ENCODE data around the gene CPT1B. TPM values are rescaled to one million over a fixed set of nuclear protein-coding genes. Genes with fewer than 3 reads are reported as not detected.
A peak's percentile ranks its signal among the peaks of the same experiment; 100 is the strongest.
"Not testable (repeated sequence)": the region's sequence is repeated elsewhere in the genome, so short reads cannot be mapped to it uniquely, and the experiment has no call there.

The CPT1B gene
- total and polyA plus RNA-seq, 2 experiments from 2014 or later: 5.6 to 14.4 TPM

DNA sequence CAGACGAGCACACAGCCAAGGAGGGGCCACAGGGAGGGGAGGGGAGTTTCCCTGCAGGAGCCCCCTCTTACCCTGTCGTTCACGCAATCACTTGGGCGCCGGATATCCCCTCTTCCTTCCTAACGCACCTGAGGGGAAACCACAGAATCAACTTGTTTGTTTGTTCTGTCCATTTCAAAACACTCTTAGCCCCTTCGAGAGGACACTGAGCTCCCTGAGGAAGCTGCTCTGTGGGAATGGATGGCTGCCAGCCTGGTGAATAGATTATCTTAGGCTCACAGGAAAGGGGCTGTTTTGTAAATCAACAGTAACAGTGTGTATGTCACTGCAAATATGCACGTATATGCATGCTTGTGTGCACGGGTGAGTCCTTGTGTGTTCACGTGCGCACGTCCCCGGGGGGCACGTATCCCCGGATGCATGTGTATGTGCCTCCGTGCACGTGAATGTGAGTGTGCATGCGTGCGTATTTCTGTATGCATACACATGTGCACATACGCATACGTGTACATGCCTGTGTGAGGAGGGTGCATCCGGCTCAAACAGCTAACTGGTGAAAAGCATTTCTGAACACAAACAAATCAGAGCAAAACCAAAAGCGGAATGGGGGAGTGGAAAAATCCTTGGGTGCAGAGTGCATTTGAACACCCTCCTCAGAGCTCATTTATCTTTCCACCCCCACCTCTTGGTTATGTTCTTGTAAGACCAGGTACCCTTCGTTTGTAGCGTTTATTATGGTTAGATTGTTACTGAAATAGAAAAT is 42.5 kb upstream of the CPT1B start:
- H3K4me3 Mint-ChIP-seq: peak overlapping the region; percentile 57
- DNase-seq (ENCODE audit: low spot score): peak; percentile 93
- TF ChIP-seq, protein P1, sequence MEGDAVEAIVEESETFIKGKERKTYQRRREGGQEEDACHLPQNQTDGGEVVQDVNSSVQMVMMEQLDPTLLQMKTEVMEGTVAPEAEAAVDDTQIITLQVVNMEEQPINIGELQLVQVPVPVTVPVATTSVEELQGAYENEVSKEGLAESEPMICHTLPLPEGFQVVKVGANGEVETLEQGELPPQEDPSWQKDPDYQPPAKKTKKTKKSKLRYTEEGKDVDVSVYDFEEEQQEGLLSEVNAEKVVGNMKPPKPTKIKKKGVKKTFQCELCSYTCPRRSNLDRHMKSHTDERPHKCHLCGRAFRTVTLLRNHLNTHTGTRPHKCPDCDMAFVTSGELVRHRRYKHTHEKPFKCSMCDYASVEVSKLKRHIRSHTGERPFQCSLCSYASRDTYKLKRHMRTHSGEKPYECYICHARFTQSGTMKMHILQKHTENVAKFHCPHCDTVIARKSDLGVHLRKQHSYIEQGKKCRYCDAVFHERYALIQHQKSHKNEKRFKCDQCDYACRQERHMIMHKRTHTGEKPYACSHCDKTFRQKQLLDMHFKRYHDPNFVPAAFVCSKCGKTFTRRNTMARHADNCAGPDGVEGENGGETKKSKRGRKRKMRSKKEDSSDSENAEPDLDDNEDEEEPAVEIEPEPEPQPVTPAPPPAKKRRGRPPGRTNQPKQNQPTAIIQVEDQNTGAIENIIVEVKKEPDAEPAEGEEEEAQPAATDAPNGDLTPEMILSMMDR (conservative IDR thresholded peaks at IDR 0.05; ENCODE audit: low read depth in 2 of 2): peak in 1 of 2 experiments; percentile 85; a peak in 1 of 4 replicates
- no peak for TF ChIP-seq JUNB (IDR thresholded peaks at IDR 0.05; ENCODE audit: unreplicated experiment)
- TF ChIP-seq, protein P2, sequence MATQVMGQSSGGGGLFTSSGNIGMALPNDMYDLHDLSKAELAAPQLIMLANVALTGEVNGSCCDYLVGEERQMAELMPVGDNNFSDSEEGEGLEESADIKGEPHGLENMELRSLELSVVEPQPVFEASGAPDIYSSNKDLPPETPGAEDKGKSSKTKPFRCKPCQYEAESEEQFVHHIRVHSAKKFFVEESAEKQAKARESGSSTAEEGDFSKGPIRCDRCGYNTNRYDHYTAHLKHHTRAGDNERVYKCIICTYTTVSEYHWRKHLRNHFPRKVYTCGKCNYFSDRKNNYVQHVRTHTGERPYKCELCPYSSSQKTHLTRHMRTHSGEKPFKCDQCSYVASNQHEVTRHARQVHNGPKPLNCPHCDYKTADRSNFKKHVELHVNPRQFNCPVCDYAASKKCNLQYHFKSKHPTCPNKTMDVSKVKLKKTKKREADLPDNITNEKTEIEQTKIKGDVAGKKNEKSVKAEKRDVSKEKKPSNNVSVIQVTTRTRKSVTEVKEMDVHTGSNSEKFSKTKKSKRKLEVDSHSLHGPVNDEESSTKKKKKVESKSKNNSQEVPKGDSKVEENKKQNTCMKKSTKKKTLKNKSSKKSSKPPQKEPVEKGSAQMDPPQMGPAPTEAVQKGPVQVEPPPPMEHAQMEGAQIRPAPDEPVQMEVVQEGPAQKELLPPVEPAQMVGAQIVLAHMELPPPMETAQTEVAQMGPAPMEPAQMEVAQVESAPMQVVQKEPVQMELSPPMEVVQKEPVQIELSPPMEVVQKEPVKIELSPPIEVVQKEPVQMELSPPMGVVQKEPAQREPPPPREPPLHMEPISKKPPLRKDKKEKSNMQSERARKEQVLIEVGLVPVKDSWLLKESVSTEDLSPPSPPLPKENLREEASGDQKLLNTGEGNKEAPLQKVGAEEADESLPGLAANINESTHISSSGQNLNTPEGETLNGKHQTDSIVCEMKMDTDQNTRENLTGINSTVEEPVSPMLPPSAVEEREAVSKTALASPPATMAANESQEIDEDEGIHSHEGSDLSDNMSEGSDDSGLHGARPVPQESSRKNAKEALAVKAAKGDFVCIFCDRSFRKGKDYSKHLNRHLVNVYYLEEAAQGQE (IDR thresholded peaks at IDR 0.05; ENCODE audit: unreplicated experiment): no peak
- peak overlapping the region; percentile 53 for H3K4me2 ChIP-seq
- H3K79me2 ChIP-seq (replicated peaks; ENCODE audit: insufficient read depth): no peaks in the 10 kb centered on the region
- no peaks in the 10 kb centered on the region for H3K36me3 ChIP-seq (ENCODE audit: insufficient read depth)
- H3K4me3 ChIP-seq: peak overlapping the region; percentile 28
- H3K27ac Mint-ChIP-seq: no peak overlapping the region
- ATAC-seq: peak; percentile 91
- H3F3A ChIP-seq (replicated peaks; ENCODE audit: low read depth): 0 out of 2 replicates have a peak, but pooled peaks cover 5% of the 10 kb centered on the region
- no peaks in the 10 kb centered on the region for H3K36me3 Mint-ChIP-seq (ENCODE audit: low read depth)
- H3K4me1 Mint-ChIP-seq: peaks cover 22% of the 10 kb centered on the region
- H3K27ac ChIP-seq (ENCODE audit: low read depth): no peak overlapping the region
- peaks cover 4% of the 10 kb centered on the region; the same call in 1 of the 2 replicates for H3K4me1 ChIP-seq (ENCODE audit: insufficient read depth)
- H3K27me3 ChIP-seq (ENCODE audit: insufficient read depth): peaks cover 9% of the 10 kb centered on the region; the same call in 1 of the 2 replicates
- no peaks in the 10 kb centered on the region for H3K9me3 Mint-ChIP-seq
- H3K9me2 ChIP-seq (ENCODE audit: insufficient read depth): no peaks in the 10 kb centered on the region
- peaks cover 14% of the 10 kb centered on the region for H3K27me3 Mint-ChIP-seq (ENCODE audit: insufficient read depth, low read depth, poor library complexity)
- H2AFZ ChIP-seq: peak overlapping the region; percentile 75; the same call in 1 of the 2 replicates
- H4K20me1 ChIP-seq (replicated peaks; ENCODE audit: insufficient read depth): no peaks in the 10 kb centered on the region

DNA sequence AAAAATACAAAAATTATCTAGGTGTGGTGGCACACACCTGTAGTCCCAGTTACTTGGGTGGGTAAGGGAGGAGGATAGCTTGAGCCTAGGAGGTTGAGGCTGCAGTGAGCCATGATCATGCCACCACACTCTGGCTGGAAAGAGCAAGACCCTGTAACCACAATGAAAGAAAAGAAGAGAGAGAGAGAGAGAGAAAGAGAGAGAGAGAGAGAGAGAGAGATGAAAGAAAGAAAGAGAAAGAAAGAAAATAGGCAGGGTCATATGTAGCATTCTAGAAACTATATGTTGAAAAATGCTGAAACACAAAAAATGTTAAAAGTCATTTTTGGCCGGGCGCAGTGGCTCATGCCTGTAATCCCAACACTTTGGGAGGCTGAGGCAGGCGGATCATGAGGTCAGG is 36.1 kb upstream of the CPT1B start:
- not testable (repeated sequence) for H3K4me2 ChIP-seq; H3K79me2 ChIP-seq (replicated peaks; ENCODE audit: insufficient read depth); H3K27ac ChIP-seq (ENCODE audit: low read depth); H3K4me1 ChIP-seq (ENCODE audit: insufficient read depth); H3K27me3 ChIP-seq (ENCODE audit: insufficient read depth); H3F3A ChIP-seq (replicated peaks; ENCODE audit: low read depth); H3K36me3 Mint-ChIP-seq (ENCODE audit: low read depth); H3K36me3 ChIP-seq (ENCODE audit: insufficient read depth); ATAC-seq; H3K4me3 Mint-ChIP-seq; DNase-seq (ENCODE audit: low spot score); H4K20me1 ChIP-seq (replicated peaks; ENCODE audit: insufficient read depth); H3K27ac Mint-ChIP-seq; H3K9me2 ChIP-seq (ENCODE audit: insufficient read depth); H2AFZ ChIP-seq; H3K9me3 Mint-ChIP-seq; H3K4me3 ChIP-seq
- Mint-ChIP-seq H3K4me1 (peaks cover 13% of the 10 kb centered on the region), H3K27me3 (ENCODE audit: insufficient read depth, low read depth, poor library complexity) (peaks cover 18% of the 10 kb centered on the region)

Data from GM23338 (cell line).